BJ (cell line): ENCODE measurements around the gene MYADML2. TPM values are rescaled to one million over a fixed set of nuclear protein-coding genes. Genes with fewer than 3 reads are reported as not detected.
A peak's percentile ranks its signal among the peaks of the same experiment; 100 is the strongest.

Experiments
- CTCF ChIA-PET: fragments of 350-600 bp; formaldehyde crosslinking; extraction: SDS; loops from one replicate; lab custom pipeline; 2021; ENCODE audit warnings: antibody characterized with exemption, inconsistent platforms; lab: Yijun Ruan, JAX
- POLR2A ChIA-PET: fragments of 300-600 bp; sonication (Branson Sonifier 250); formaldehyde crosslinking; extraction: SDS; loops from one replicate; lab custom pipeline; 2021; ENCODE audit warnings: antibody characterized with exemption; lab: Charles Lee
- DNase-seq: peaks from one replicate; pipeline ENCODE4 v3.0.0-alpha.2; 2011; ENCODE audit warnings: low read depth
- H3K27me3 ChIP-seq: 2 replicates; pipeline ENCODE4 v1.6.0; 2011; ENCODE audit warnings: low read length; ENCODE audit not compliant: control insufficient read depth, insufficient read depth
- H3K36me3 ChIP-seq: 2 replicates; pipeline ENCODE4 v1.5.1; 2011; ENCODE audit warnings: low read length; ENCODE audit not compliant: control insufficient read depth, insufficient read depth
- H3K4me3 ChIP-seq: 2 replicates; pipeline ENCODE4 v1.5.1; 2011; ENCODE audit warnings: low read depth, mild to moderate bottlenecking, control low read depth, low read length
- CTCF ChIP-seq: IDR thresholded peaks from 2 replicates; pipeline ENCODE4 v1.5.1; 2011; ENCODE audit warnings: low read depth, mild to moderate bottlenecking, control low read depth, inconsistent platforms, low read length, moderate library complexity; ENCODE audit not compliant: insufficient read depth
- polyA plus RNA-seq: library from polyadenylated mRNA; depleted of rRNA; stranded (reverse); fragments of >200 nt; gene quantifications from 2 replicates; pipeline ENCODE4 v1.2.3, GENCODE V29; 2011; rRNA removed

MYADML2 gene
- polyA plus RNA-seq, 1 experiment: not detected

GRCh38 chr17:81898029-81898866 is 48.8 kb downstream of the MYADML2 start:
- peak; percentile 51 for DNase-seq
- ChIA-PET CTCF (no interaction called here), POLR2A (no interaction called here)
- Histone ChIP-seq H3K4me3 (no peak overlapping the region), H3K27me3 (no peaks in the 10 kb centered on the region), H3K36me3 (peaks cover 19% of the 10 kb centered on the region)
- no peak for TF ChIP-seq CTCF

DNA sequence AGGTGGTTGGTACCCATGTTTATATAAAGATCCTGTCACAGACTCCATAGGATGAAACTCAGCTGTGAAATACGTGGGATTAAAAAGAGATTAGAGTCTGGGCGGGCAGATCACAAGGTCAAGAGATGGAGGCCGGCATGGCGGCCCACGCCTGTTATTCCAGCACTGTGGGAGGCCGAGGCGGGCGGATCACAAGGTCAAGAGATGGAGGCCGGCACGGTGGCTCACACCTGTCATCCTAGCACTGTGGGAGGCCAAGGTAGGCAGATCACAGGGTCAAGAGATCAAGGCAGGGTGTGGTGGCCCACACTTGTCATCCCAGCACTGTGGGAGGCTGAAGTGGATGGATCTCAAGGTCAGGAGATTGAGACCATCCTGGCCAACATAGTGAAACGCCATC is 51.6 kb downstream of the MYADML2 start:
- no peak for DNase-seq

GRCh38 chr17:81891303-81891552 is 55.8 kb downstream of the MYADML2 start:
- POLR2A ChIA-PET: no interaction called here
- no peak for DNase-seq
- CTCF ChIA-PET: no interaction called here
- H3K36me3 ChIP-seq: peaks cover 29% of the 10 kb centered on the region
- H3K4me3 ChIP-seq: peak overlapping the region; percentile 92
- no peak for TF ChIP-seq CTCF
- no peaks in the 10 kb centered on the region for H3K27me3 ChIP-seq

More for the DNA sequence above, 51.6 kb downstream of the MYADML2 start:
- ChIA-PET POLR2A (no interaction called here), CTCF (interaction anchor here (1.0 kb wide), 1 partner anchor 31 kb away, joined by 3 read pairs; no protein-coding TSS in a partner anchor)
- Histone ChIP-seq H3K27me3 (no peaks in the 10 kb centered on the region), H3K4me3 (no peak overlapping the region), H3K36me3 (peaks cover 19% of the 10 kb centered on the region)
- TF ChIP-seq CTCF: no peak

DNA sequence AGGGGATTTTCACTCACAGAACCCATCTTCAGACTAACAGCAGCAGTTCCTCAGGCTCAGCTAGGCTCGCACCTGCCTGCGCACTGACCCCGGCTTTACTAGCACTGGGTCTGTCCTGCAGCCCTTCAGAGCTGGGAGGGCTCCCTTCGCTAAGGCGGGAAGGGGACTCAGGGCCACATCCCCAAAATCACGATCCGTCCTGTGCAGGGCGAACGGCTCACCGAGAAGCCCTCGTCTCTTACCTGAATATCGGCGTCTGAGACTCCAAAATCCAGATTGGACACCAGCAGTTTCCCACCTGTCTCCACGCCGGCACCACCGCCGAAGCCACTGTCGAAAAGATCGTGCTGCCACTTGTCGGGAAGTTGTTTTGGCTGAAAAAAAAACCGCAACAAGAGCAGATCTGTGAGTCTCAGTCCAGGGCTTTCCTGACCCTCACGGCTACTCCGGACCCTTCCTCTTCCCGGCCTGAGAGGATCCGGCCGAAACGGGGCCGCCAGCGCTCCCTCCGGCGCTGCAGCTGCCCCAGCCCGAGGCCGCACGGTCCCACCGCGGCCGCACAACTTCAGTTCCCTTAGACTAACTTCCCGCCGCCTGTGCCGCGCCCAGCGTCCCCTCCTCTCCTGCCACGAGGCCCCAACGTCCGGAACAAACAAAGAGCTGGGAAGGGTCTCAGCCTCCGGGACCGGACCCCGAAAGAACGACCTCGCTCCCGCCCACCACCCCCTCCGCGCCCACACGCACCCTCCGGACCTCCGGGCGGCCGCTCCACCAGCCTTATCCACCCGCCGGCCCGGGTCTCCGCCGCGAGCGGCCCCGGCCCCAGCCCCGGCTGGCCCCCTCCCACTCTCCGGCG is 56.4 kb downstream of the MYADML2 start:
- no peaks in the 10 kb centered on the region for H3K27me3 ChIP-seq
- peak overlapping the region; percentile 92 for H3K4me3 ChIP-seq
- H3K36me3 ChIP-seq: peaks cover 29% of the 10 kb centered on the region
- TF ChIP-seq CTCF: no peak
- ChIA-PET CTCF (no interaction called here), POLR2A (no interaction called here)
- no peak for DNase-seq

Other genes starting within 250 kb of the MYADML2 start
- gene MRPL12, start 243.9 kb downstream of the MYADML2 start, polyA plus RNA-seq: 56.2 and 63.0 TPM in 2 replicates
- 4.9 and 8.4 TPM in 2 replicates for gene SLC25A10, start 234.9 kb downstream of the MYADML2 start, polyA plus RNA-seq
- gene GCGR, start 143.1 kb downstream of the MYADML2 start, polyA plus RNA-seq: not detected in 2 replicates
- 64.9 and 89.8 TPM in 2 replicates for gene MCRIP1, start 113.9 kb downstream of the MYADML2 start, polyA plus RNA-seq
- 0.10 TPM in 1 of 2 replicates, not detected in the other for gene PPP1R27, start 112.2 kb downstream of the MYADML2 start, polyA plus RNA-seq
- 122 and 175 TPM in 2 replicates for gene P4HB, start 86.7 kb downstream of the MYADML2 start, polyA plus RNA-seq
- gene ARHGDIA, start 75.9 kb downstream of the MYADML2 start, polyA plus RNA-seq: 74.8 and 163 TPM in 2 replicates
- gene ALYREF, start 55.6 kb downstream of the MYADML2 start, polyA plus RNA-seq: 74.8 and 83.4 TPM in 2 replicates
- 227 and 290 TPM in 2 replicates for gene ANAPC11, start 55.5 kb downstream of the MYADML2 start, polyA plus RNA-seq
- gene NPB, start 45.0 kb downstream of the MYADML2 start, polyA plus RNA-seq: 0.21 and 0.38 TPM in 2 replicates
- 24.5 and 44.2 TPM in 2 replicates for gene PCYT2, start 35.8 kb downstream of the MYADML2 start, polyA plus RNA-seq
- 5.2 and 8.4 TPM in 2 replicates for gene SIRT7, start 29.1 kb downstream of the MYADML2 start, polyA plus RNA-seq
- gene MAFG, start 19.5 kb downstream of the MYADML2 start, polyA plus RNA-seq: 12.2 and 20.6 TPM in 2 replicates
- gene PYCR1, start 9.9 kb downstream of the MYADML2 start, polyA plus RNA-seq: 156 and 245 TPM in 2 replicates
- 0.06 TPM in 1 of 2 replicates, not detected in the other for gene NOTUM, start 14.0 kb upstream of the MYADML2 start, polyA plus RNA-seq
- 12.0 and 15.4 TPM in 2 replicates for gene ASPSCR1, start 30.4 kb upstream of the MYADML2 start, polyA plus RNA-seq
- gene CENPX, start 75.6 kb upstream of the MYADML2 start, polyA plus RNA-seq: 40.4 and 57.0 TPM in 2 replicates
- 4.1 and 6.0 TPM in 2 replicates for gene LRRC45, start 76.1 kb upstream of the MYADML2 start, polyA plus RNA-seq
- gene RAC3, start 84.4 kb upstream of the MYADML2 start, polyA plus RNA-seq: 7.5 and 11.5 TPM in 2 replicates
- gene DCXR, start 90.5 kb upstream of the MYADML2 start, polyA plus RNA-seq: 42.7 and 66.0 TPM in 2 replicates
- 15.8 and 23.7 TPM in 2 replicates for gene RFNG, start 104.6 kb upstream of the MYADML2 start, polyA plus RNA-seq
- gene GPS1, start 104.7 kb upstream of the MYADML2 start, polyA plus RNA-seq: 79.7 and 131 TPM in 2 replicates
- gene DUS1L, start 118.6 kb upstream of the MYADML2 start, polyA plus RNA-seq: 22.1 and 47.6 TPM in 2 replicates
- 5.2 and 11.3 TPM in 2 replicates for gene FASN, start 151.0 kb upstream of the MYADML2 start, polyA plus RNA-seq